Right atrium auricular region (tissue), 2 donors: ENCODE data around the gene P4HTM. TPM values are rescaled to one million over a fixed set of nuclear protein-coding genes. Genes with fewer than 3 reads are reported as not detected.

ENCODE experiments used
- DNase-seq: peaks from one replicate; pipeline ENCODE4 v3.0.0-alpha.2; 2019; ENCODE audit warnings: low spot score
- H3K27ac ChIP-seq, 2 donors: fragments of 200-600 bp; sonication (generic); 1 replicate in 1 of 2; 2 replicates in 1 of 2; pipeline ENCODE4 v1.5.1; 2016 to 2019
- H3K27me3 ChIP-seq, 2 donors: fragments of 200-600 bp; sonication (generic); one replicate each; pipeline versions ENCODE4 v1.5.1 to v1.6.0; 2017 to 2019
- H3K36me3 ChIP-seq: fragments of 200-600 bp; sonication (generic); one replicate; pipeline ENCODE4 v1.5.1; 2016
- H3K4me1 ChIP-seq, 2 donors: fragments of 200-600 bp; sonication (generic); one replicate each; pipeline versions ENCODE4 v1.5.1 to v1.6.0; 2017 to 2019
- H3K4me3 ChIP-seq, 2 donors: fragments of 200-600 bp; sonication (generic); 1 replicate in 1 of 2; 2 replicates in 1 of 2; pipeline ENCODE4 v1.5.1; 2017 to 2019; ENCODE audit warnings: mild to moderate bottlenecking in 1 of 2, moderate library complexity in 1 of 2
- H3K9me3 ChIP-seq, 2 donors: fragments of 200-600 bp; sonication (generic); one replicate each; pipeline ENCODE4 v1.5.1; 2019
- total RNA-seq, 2 donors: library from RNA; depleted of rRNA; stranded (reverse); fragments of >200 nt; gene quantifications; one replicate each; pipeline ENCODE4 v1.1.0, GENCODE V29; 2016
- TF ChIP-seq, protein P1 (sequence below), 2 donors: fragments of 200-600 bp; sonication (generic); IDR thresholded peaks; one replicate each; pipeline ENCODE4 v1.5.1; 2019; ENCODE audit warnings: antibody characterized with exemption in 2 of 2

The P4HTM gene
- total RNA-seq, 2 donors from 2014 or later, result 40.5 to 45.4 TPM

DNA sequence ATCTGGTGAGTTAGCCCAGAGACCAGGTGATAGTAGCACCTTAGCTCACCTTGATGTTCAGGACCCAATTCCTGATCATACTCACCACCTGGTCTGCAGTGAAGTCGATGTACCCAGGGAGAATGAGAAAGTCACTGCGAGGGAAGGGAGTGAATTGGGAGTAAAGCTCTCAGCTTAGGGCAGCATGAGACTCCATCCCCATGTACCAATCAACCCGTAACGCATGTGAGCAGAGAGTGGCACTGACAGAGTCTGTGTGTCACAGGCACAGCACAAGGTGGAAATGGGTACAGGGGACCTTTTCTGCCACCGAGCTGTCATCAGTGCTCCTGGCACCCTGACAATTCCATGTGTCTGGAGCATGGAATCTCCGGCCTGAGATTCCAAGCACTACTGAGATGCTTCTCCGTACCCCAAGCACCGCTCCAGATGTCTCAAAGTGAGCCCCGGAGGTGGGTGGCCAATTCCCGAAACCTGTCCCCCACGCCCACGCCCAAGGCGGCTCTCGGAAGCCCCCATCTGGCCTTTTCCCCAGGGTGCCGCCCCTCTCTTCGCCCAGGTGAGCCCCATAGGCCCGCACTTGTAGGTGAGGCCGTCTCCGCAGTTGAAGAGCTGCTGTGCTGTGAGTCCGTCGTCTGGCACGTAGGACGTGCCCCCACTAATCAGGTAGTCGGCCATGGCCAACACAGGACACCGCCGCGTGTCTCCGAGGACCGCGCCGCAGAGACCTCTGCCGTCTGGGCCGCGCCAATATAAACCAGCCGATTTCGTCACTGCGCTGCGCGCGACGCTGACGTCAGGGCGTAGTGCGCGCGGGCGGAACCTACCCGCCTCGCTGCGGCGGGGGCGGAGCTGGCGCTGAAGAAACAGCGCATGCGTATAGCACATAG is 38.9 kb downstream of the P4HTM start, which contains the start of gene IMPDH2:
Gene IMPDH2, minus strand, starts transcription at position 726 of the 890 bp plus-strand sequence. Its CDS starts 48 bp downstream, at position 678.
- peaks cover 67% of the 10 kb centered on the region for H3K36me3 ChIP-seq
- peak; percentile 94 for DNase-seq
- H3K4me1 ChIP-seq, result peaks cover 0 to 29% of the 10 kb centered on the region in 2 donors
- no peaks in the 10 kb centered on the region for H3K27me3 ChIP-seq
- H3K4me3 ChIP-seq, result peak within 1 kb of the TSS; percentile 73 to 82
- TF ChIP-seq, protein P1, sequence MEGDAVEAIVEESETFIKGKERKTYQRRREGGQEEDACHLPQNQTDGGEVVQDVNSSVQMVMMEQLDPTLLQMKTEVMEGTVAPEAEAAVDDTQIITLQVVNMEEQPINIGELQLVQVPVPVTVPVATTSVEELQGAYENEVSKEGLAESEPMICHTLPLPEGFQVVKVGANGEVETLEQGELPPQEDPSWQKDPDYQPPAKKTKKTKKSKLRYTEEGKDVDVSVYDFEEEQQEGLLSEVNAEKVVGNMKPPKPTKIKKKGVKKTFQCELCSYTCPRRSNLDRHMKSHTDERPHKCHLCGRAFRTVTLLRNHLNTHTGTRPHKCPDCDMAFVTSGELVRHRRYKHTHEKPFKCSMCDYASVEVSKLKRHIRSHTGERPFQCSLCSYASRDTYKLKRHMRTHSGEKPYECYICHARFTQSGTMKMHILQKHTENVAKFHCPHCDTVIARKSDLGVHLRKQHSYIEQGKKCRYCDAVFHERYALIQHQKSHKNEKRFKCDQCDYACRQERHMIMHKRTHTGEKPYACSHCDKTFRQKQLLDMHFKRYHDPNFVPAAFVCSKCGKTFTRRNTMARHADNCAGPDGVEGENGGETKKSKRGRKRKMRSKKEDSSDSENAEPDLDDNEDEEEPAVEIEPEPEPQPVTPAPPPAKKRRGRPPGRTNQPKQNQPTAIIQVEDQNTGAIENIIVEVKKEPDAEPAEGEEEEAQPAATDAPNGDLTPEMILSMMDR (IDR thresholded peaks at IDR 0.05), result peak in 1 of 2 donors; percentile 31
- peak within 1 kb of the TSS; percentile 96 to 98 for H3K27ac ChIP-seq
- H3K9me3 ChIP-seq, result no peaks in the 10 kb centered on the region

DNA sequence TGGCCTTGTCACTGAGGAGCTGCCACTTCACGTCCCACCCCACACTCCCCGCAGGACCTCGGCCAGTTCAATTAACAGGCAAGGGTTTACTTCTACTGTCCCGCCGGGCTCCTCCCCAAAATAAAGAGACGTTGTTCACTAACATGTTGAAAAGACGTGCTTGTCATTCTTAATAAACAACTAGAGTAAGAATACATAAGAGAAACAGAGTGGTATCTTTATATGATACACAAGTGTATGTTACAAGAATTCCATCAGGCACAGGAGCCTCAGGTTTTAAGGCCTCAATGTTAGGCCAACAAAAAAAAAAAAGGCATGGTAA is 39.5 kb downstream of the P4HTM start:
- DNase-seq, result peak; percentile 61
- peaks cover 0 to 29% of the 10 kb centered on the region in 2 donors for H3K4me1 ChIP-seq
- TF ChIP-seq, protein P1 (IDR thresholded peaks at IDR 0.05), result no peak
- H3K27me3 ChIP-seq, result no peaks in the 10 kb centered on the region
- no peaks in the 10 kb centered on the region for H3K9me3 ChIP-seq
- peak overlapping the region; percentile 73 to 82 for H3K4me3 ChIP-seq
- peak overlapping the region; percentile 96 to 98 for H3K27ac ChIP-seq
- H3K36me3 ChIP-seq, result peaks cover 67% of the 10 kb centered on the region

DNA sequence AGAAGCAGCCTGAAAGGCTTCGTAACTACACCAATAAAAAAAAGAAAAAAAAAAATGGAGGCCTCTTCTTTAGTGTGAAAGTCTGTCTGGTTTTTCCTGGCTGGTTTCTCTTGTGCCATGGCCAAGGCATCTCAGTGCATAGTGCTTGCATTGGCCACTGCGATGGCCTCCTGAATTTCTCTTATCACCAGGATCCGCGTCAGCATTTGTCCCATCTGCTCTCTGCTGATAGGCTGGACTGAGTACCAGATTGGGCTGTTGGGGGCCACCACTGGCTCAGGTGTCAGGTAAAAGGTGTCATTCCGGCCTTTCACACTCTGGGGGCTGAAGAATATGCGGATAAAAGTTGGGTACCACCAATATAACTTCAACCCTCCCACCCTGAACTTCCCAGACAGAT is 40.3 kb downstream of the P4HTM start:
- no peaks in the 10 kb centered on the region for H3K27me3 ChIP-seq
- H3K36me3 ChIP-seq, result peaks cover 64% of the 10 kb centered on the region
- H3K9me3 ChIP-seq, result no peaks in the 10 kb centered on the region
- H3K4me3 ChIP-seq, result no peak overlapping the region
- H3K4me1 ChIP-seq, result peaks cover 0 to 24% of the 10 kb centered on the region in 2 donors
- TF ChIP-seq, protein P1 (IDR thresholded peaks at IDR 0.05), result no peak
- no peak for DNase-seq
- H3K27ac ChIP-seq, result peak overlapping the region in 1 of 2 donors; percentile 98

DNA sequence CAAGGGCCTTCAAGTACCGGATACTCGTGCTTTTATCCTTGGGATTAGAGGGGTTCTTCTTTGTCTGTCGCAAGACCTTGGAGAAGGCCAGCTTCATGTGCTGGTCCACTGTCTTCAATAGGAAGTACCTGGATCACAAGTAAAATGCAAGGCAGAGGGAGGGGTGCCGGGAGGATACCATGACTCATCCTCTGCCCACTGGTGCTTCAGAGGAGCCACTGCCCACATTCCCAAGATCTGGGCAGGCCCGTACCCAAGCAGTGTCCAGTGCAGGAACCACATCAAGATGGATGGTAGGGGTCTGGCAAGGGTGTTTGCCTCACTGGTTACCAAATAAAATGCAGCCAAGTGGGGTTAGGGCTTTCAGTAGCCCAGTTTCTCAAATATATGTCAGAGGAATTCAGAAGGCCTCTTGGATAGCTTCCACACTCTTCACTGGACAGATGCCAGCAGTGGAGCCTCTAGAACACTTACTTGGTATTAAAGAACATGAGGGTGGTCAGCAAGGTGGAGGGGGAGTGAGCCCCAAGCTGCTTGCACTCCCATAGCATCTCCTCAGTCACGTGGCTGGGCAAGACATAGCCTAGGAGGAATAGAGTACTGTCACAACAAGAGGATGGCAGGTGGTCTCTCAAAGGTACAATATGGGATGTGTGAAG is 42.7 kb downstream of the P4HTM start:
- peaks cover 0 to 13% of the 10 kb centered on the region in 2 donors for H3K4me1 ChIP-seq
- H3K27ac ChIP-seq, result no peak overlapping the region
- peaks cover 71% of the 10 kb centered on the region for H3K36me3 ChIP-seq
- TF ChIP-seq, protein P1 (IDR thresholded peaks at IDR 0.05), result no peak
- no peak overlapping the region for H3K4me3 ChIP-seq
- no peaks in the 10 kb centered on the region for H3K9me3 ChIP-seq
- H3K27me3 ChIP-seq, result no peaks in the 10 kb centered on the region
- no peak for DNase-seq

DNA sequence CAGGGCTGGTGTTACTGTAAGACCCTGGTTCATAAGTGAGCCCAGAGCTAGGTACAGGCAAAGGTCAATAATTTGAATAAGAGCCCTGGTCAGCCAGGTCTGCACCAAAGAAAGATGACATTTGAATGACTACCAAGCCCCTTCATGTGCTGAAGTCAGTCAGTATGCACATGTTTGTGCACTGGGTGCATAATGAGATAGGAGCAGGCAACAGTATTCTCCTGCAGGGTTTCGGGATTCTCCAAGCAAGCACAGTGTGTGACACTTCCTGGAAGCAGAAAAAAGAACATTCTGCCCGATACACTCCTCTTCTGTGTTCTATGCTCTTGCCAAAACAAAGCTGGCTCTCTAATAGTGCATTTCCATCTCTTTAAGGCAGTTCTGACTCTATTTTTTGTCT is 44.6 kb downstream of the P4HTM start:
- H3K27me3 ChIP-seq, result no peaks in the 10 kb centered on the region
- H3K27ac ChIP-seq, result no peak overlapping the region
- H3K36me3 ChIP-seq, result peaks cover 79% of the 10 kb centered on the region
- no peak overlapping the region for H3K4me3 ChIP-seq
- H3K9me3 ChIP-seq, result no peaks in the 10 kb centered on the region
- H3K4me1 ChIP-seq, result no peaks in the 10 kb centered on the region
- no peak for DNase-seq
- TF ChIP-seq, protein P1 (IDR thresholded peaks at IDR 0.05), result no peak
